GM12878 (cell line): Measurements from ENCODE around the gene VMP1.

ENCODE experiments used
- CREM ChIP-seq: IDR thresholded peaks from 2 replicates; pipeline ENCODE4 v1.6.1; 2014; ENCODE audit warnings: antibody characterized with exemption, low read depth
- ESRRA ChIP-seq: IDR thresholded peaks from 2 replicates; pipeline ENCODE4 v1.6.1; 2012; ENCODE audit warnings: mild to moderate bottlenecking, low read length, improper control_type of control experiment
- EZH2 ChIP-seq: IDR thresholded peaks from 2 replicates; pipeline ENCODE4 v1.6.1; 2012; ENCODE audit warnings: low read depth, mild to moderate bottlenecking, control low read depth, inconsistent platforms, low read length, borderline replicate concordance; ENCODE audit not compliant: control insufficient read depth
- PAX5 ChIP-seq: IDR thresholded peaks from 2 replicates; pipeline ENCODE4 v1.6.1; 2011; ENCODE audit warnings: low read depth, low read length, borderline replicate concordance
- RCOR1 ChIP-seq: conservative IDR thresholded peaks from 2 replicates; pipeline ENCODE4 v1.6.1; 2012; ENCODE audit warnings: low read depth, low read length, improper control_type of control experiment
- RFX5 ChIP-seq: IDR thresholded peaks from 2 replicates; pipeline ENCODE4 v1.6.1; 2011; ENCODE audit warnings: low read depth, low read length, improper control_type of control experiment
- SP1 ChIP-seq: IDR thresholded peaks from one replicate; pipeline ENCODE4 v1.6.1; 2011; ENCODE audit warnings: low read depth, low read length
- ZSCAN29 ChIP-seq: fragments of 450-650 bp; IDR thresholded peaks from 2 replicates; pipeline ENCODE4 v1.6.1; 2017; ENCODE audit warnings: mild to moderate bottlenecking, moderate library complexity
- TF ChIP-seq, protein P1 (sequence below): IDR thresholded peaks from 2 replicates; pipeline ENCODE4 v1.6.1; 2012; ENCODE audit warnings: low read length, inconsistent platforms
- TF ChIP-seq, protein P2 (sequence below): fragments of 450-650 bp; IDR thresholded peaks from 2 replicates; pipeline ENCODE4 v1.6.1; 2017; ENCODE audit warnings: borderline replicate concordance
- TF ChIP-seq, protein P3 (sequence below): fragments of 450-650 bp; formaldehyde crosslinking; IDR thresholded peaks from 2 replicates; pipeline ENCODE4 v1.4.0; 2020; ENCODE audit warnings: mild to moderate bottlenecking, moderate library complexity
- TF ChIP-seq, protein P4 (sequence below): IDR thresholded peaks from 2 replicates; pipeline ENCODE4 v1.6.1; 2012; ENCODE audit warnings: low read depth, low read length, improper control_type of control experiment

DNA sequence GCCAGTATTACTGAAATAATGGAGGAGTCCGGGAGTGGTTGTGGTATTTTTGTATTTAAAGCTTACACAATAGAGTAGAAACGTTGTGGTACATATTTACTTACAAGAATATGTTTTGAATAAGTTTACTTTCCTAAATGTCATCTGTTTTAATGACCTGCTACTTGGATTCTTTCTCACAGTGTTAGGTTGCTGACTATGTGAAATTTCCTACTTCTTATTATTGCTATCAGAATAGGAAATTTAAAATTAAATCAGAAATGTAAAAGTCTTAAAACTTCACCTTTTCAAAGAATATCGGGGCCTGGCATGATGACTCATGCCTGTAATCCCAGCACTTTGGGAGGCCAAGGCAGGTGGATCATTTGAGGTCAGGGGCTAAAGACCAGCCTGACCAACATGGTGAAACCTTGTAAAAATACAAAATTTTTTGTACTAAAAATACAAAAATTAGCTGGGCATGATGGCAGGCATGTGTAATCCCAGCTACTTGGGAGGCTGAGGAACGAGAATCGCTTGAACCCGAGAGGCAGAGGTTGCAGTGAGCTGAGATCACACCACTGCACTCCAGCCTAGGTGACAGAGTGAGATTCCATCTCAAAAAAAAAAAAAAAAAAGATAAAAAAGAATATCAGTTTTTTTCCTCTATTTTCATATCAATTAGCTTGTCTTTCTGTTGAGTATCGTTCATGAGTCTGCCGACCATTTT lies 77.8 kb downstream of the VMP1 start:
- TF ChIP-seq ZSCAN29, result no peak
- no peak for TF ChIP-seq ESRRA
- TF ChIP-seq, protein P1, sequence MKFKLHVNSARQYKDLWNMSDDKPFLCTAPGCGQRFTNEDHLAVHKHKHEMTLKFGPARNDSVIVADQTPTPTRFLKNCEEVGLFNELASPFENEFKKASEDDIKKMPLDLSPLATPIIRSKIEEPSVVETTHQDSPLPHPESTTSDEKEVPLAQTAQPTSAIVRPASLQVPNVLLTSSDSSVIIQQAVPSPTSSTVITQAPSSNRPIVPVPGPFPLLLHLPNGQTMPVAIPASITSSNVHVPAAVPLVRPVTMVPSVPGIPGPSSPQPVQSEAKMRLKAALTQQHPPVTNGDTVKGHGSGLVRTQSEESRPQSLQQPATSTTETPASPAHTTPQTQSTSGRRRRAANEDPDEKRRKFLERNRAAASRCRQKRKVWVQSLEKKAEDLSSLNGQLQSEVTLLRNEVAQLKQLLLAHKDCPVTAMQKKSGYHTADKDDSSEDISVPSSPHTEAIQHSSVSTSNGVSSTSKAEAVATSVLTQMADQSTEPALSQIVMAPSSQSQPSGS, result no peak
- TF ChIP-seq CREM, result no peak
- TF ChIP-seq, protein P2, sequence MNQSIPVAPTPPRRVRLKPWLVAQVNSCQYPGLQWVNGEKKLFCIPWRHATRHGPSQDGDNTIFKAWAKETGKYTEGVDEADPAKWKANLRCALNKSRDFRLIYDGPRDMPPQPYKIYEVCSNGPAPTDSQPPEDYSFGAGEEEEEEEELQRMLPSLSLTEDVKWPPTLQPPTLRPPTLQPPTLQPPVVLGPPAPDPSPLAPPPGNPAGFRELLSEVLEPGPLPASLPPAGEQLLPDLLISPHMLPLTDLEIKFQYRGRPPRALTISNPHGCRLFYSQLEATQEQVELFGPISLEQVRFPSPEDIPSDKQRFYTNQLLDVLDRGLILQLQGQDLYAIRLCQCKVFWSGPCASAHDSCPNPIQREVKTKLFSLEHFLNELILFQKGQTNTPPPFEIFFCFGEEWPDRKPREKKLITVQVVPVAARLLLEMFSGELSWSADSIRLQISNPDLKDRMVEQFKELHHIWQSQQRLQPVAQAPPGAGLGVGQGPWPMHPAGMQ, result no peak
- TF ChIP-seq EZH2, result no peak
- no peak for TF ChIP-seq RCOR1
- TF ChIP-seq PAX5, result no peak
- TF ChIP-seq, protein P3, sequence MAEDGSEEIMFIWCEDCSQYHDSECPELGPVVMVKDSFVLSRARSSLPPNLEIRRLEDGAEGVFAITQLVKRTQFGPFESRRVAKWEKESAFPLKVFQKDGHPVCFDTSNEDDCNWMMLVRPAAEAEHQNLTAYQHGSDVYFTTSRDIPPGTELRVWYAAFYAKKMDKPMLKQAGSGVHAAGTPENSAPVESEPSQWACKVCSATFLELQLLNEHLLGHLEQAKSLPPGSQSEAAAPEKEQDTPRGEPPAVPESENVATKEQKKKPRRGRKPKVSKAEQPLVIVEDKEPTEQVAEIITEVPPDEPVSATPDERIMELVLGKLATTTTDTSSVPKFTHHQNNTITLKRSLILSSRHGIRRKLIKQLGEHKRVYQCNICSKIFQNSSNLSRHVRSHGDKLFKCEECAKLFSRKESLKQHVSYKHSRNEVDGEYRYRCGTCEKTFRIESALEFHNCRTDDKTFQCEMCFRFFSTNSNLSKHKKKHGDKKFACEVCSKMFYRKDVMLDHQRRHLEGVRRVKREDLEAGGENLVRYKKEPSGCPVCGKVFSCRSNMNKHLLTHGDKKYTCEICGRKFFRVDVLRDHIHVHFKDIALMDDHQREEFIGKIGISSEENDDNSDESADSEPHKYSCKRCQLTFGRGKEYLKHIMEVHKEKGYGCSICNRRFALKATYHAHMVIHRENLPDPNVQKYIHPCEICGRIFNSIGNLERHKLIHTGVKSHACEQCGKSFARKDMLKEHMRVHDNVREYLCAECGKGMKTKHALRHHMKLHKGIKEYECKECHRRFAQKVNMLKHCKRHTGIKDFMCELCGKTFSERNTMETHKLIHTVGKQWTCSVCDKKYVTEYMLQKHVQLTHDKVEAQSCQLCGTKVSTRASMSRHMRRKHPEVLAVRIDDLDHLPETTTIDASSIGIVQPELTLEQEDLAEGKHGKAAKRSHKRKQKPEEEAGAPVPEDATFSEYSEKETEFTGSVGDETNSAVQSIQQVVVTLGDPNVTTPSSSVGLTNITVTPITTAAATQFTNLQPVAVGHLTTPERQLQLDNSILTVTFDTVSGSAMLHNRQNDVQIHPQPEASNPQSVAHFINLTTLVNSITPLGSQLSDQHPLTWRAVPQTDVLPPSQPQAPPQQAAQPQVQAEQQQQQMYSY (CRISPR knock-in tag), result no peak
- no peak for TF ChIP-seq RFX5
- TF ChIP-seq, protein P4, sequence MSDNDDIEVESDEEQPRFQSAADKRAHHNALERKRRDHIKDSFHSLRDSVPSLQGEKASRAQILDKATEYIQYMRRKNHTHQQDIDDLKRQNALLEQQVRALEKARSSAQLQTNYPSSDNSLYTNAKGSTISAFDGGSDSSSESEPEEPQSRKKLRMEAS, result no peak
- no peak for TF ChIP-seq SP1
